Subcutaneous adipose tissue (tissue), 4 donors: ENCODE measurements around the gene TRAPPC3L. TPM values are rescaled to one million over a fixed set of nuclear protein-coding genes. Genes with fewer than 3 reads are reported as not detected.

ENCODE experiments used
- total RNA-seq, 4 donors: library from RNA; depleted of rRNA; stranded (reverse); fragments of >200 nt; gene quantifications; one replicate each; pipeline ENCODE4 v1.1.0, GENCODE V29; 2016
- TF ChIP-seq, protein P1 (sequence below): fragments of 450-650 bp; IDR thresholded peaks from one replicate; pipeline ENCODE4 v1.5.1; 2016; ENCODE audit warnings: low read depth, mild to moderate bottlenecking, control low read depth, antibody characterized with exemption, moderate library complexity

The TRAPPC3L gene
- total RNA-seq, 4 donors from 2014 or later = 0.33 TPM; not detected in 3

DNA sequence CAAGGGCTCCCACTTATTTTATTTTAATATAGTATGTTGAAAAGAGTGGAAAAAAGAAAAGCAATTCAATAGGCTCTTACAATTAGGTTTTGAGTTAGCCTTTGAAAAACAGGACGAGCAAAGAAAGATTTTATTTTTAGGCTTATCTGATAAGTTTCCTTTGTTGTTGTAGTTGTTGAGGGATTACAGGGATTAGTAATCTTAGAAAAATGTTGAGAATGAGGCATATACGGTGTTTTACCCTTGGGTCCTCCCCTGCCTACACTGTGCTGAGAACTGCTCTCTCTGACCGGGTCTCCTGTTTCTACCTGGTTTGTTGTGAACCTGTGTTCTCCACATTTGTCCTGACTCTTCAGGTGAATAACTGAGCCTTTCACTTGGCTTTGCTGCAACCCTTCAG, 16.7 kb downstream of the TRAPPC3L start:
- TF ChIP-seq, protein P1, sequence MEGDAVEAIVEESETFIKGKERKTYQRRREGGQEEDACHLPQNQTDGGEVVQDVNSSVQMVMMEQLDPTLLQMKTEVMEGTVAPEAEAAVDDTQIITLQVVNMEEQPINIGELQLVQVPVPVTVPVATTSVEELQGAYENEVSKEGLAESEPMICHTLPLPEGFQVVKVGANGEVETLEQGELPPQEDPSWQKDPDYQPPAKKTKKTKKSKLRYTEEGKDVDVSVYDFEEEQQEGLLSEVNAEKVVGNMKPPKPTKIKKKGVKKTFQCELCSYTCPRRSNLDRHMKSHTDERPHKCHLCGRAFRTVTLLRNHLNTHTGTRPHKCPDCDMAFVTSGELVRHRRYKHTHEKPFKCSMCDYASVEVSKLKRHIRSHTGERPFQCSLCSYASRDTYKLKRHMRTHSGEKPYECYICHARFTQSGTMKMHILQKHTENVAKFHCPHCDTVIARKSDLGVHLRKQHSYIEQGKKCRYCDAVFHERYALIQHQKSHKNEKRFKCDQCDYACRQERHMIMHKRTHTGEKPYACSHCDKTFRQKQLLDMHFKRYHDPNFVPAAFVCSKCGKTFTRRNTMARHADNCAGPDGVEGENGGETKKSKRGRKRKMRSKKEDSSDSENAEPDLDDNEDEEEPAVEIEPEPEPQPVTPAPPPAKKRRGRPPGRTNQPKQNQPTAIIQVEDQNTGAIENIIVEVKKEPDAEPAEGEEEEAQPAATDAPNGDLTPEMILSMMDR = no peak

DNA sequence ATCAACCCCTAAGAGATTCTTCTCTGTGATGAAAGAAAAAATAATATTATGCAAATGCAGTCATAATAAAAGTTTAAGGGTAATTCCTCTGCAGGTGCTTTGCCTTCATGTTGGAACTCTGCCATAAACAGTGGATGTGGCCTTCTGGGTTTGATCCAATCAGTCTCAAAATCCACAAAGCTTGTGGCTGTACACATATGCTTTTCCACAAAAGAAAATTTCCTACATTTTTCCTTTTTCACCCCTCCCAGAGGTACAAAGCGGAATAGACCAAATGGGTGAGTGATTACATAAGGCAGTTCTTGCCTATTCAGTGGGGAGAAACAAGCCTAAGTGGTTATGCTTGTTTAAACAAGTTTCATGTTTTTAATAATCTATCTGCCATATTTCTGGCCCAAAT, 17.4 kb downstream of the TRAPPC3L start:
- TF ChIP-seq, protein P1 = no peak

DNA sequence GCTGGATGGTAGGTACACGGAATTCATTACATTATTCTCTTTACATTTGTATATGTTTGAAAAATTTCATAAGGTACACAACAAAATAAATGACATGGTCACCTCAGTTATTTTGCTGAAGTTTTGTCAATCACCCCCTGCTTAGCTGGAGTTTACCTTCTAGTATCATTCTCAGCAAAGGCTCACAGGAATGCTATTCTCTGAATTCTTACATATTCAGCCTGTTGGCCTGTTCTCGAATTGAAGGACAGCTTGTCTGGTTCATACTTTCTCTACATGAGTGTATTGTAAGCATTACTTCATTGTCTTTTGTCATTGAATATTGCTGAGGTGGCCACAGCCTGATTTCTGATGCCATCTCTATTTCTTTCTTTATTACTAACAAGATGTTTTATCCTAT, 21.2 kb downstream of the TRAPPC3L start:
- TF ChIP-seq, protein P1 = no peak

DNA sequence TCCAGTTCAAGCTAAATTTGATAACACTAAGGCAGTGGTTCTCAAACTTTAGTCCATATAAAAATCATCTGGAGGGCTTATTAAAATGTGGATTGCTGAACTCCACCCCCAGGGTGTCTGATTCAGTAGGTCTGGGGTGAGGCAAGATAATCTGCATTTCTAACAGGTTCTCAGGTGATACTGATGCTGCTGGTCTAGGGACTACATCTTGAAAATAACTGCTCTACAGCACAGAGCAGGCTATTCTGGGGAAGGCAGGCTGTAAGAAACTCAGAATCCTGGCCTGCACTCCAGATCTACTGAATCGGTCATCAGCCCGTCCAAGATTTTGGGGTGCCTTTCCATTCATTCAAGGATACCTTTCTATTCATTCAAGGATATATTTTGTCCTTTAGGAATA, 22.6 kb downstream of the TRAPPC3L start:
- TF ChIP-seq, protein P1 = no peak

DNA sequence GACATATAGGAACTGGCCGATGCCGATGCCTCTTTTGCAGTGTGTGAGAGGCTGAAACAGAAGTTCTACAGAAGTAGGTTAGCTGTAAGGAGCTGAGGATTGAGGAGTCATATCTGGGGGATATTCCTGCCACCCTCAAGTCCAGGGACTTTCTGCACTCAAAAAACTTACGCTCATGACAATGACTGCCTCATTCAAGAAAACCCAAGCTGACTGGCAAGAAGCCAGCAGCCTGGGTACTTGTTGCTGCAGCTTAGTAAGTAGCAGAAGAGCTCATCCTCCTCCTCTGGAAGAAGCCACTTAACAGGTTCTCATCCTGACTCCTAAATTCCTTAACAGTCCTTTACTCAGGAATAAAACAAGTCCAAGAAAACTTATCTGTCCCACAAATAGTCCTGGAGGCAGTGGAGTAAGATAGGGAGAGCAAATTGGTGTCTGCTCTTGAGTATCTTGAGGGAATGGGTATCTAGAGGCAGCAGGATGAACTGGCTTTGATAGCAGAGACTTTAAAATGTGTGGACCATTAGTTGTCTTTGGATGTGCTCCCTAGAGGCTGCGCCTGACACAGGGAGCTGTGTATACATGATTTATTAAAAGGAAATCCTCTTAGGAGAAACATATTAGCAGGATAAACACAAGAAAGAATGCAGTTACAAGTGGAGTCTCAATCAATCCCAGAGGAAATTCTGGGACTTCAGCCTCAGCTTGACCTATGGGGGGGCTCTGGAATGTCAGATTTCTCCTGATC, 26.7 kb downstream of the TRAPPC3L start:
- TF ChIP-seq, protein P1 = no peak

DNA sequence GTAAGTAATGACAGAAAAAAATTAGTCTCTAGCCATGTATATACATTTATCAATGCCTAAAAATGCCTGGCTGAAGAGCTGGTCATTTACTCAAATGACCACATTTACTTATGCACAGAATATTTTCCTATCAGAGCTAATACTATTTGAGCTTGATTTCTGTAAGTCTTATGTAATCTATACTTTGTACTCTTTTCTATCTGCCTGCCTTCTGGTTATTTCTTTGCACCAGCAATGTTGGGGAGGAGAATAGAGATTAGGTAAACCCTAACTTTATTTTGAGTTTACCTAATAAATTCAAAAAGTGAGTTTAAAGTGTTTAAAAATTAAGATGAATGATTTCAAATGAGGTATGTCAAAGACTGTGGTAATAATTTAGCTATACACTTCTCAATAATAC, 30.3 kb downstream of the TRAPPC3L start:
- TF ChIP-seq, protein P1 = no peak

DNA sequence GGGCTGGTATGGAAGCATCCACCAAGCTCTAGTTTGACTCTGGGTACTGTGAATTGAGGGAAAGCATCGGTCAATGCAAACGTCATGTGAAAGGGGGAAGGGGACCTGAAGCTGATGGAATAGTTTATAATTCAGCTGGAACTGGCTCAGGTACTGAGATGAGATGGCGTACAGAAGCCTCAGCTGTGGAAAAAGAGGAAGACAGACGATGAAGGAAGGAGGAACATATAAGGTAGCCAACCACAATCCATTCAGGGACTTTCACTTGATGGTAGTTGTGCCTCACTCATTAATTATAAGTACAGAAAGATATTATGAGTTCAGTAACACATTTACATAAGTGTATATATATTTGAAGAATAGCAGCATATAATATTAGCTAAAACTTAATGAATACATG, 31.4 kb downstream of the TRAPPC3L start:
- TF ChIP-seq, protein P1 = no peak
